ENCODE measurements around the gene ZNF557. TPM values are rescaled to one million over a fixed set of nuclear protein-coding genes. Genes with fewer than 3 reads are reported as not detected.

ZNF557 gene
- total and polyA plus RNA-seq, 8 donors, result 1.3 to 41.4 (median 7.9) TPM

GRCh38 chr19:7104747-7105447 is 35.4 kb downstream of the ZNF557 start:
- no peak for DNase-seq
- no peaks in the 10 kb centered on the region for H3K9me3 ChIP-seq
- H3K27ac ChIP-seq, result no peak overlapping the region
- no peaks in the 10 kb centered on the region for H3K36me3 ChIP-seq
- TF ChIP-seq CTCF (IDR thresholded peaks at IDR 0.05) (no peak), POLR2AphosphoS5 (IDR thresholded peaks at IDR 0.05) (no peak), POLR2A (IDR thresholded peaks at IDR 0.05) (no peak), EP300 (IDR thresholded peaks at IDR 0.05) (no peak)
- intact Hi-C loops (cut with DNase I; ENCODE audit: low total_unique reads), result no loop called here
- H3K4me3 ChIP-seq, result no peak overlapping the region
- peaks cover 13 to 27% (median 18%) of the 10 kb centered on the region in 4 donors for H3K4me1 ChIP-seq
- no peaks in the 10 kb centered on the region for H3K27me3 ChIP-seq

DNA sequence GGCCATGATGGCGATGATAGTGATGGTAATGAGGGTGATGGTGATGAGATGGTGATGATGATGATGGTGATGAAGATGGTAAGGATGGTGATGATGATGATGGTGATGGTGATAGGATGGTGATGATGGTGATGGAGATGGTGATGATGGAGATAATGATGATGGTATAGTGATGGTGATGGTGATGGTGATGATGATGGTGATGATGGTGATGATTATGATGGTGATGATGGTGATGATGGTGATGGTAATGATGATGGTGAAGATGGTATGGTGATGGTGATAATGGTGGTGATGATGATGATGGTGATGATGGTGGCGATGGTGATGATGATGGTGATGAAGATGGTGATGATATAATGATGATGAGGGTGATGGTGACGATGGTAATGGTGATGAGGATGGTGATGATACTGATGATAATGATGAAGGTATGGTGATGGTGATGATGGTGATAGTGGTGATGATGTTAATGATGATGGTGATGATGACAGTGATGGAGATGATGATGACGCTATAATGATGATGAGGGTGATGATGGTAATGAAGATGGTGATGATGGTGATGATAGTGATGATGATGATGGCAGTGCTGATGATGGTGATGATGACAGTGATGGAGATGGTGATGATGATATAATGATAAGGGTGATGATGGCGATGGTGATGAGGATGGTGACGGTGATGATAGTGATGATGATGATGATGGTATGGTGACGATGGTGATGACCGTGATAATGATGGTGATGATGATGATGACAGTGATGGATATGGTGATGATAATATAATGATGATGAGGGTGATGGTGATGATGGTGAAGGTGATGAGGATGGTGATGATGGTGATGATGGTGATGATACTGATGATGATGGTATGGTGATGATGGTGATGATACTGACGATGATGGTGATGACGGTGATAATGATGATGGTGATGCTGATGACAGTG is 37.5 kb downstream of the ZNF557 start:
- Histone ChIP-seq H3K36me3 (no peaks in the 10 kb centered on the region), H3K4me3 (no peak overlapping the region), H3K27me3 (no peaks in the 10 kb centered on the region), H3K9me3 (no peaks in the 10 kb centered on the region), H3K4me1 (peaks cover 0 to 6% (median 4%) of the 10 kb centered on the region in 4 donors), H3K27ac (no peak overlapping the region)
- no peak for TF ChIP-seq POLR2AphosphoS5 (IDR thresholded peaks at IDR 0.05)
- peak in 1 of 4 donors; percentile 79 for TF ChIP-seq POLR2A (IDR thresholded peaks at IDR 0.05)
- no peak for DNase-seq
- 80 to 89% (median 83%) methylated on average over 10 of the region's 10 CpGs for WGBS, 5 donors
- intact Hi-C loops (cut with DNase I; ENCODE audit: low total_unique reads), result no loop called here

- Histone ChIP-seq H3K36me3 (peaks cover 0 to 11% (median 0%) of the 10 kb centered on the region in 4 donors), H3K27me3 (no peaks in the 10 kb centered on the region), H3K4me1 (no peaks in the 10 kb centered on the region), H3K4me3 (no peak overlapping the region), H3K9me3 (no peaks in the 10 kb centered on the region), H3K27ac (no peak overlapping the region)
- peak in 1 of 2 donors; percentile 21 for DNase-seq
- 55 to 75% (median 62%) methylated on average over 7 to 8 of the region's 8 CpGs for WGBS, 5 donors
- TF ChIP-seq POLR2A (IDR thresholded peaks at IDR 0.05) (no peak), EP300 (IDR thresholded peaks at IDR 0.05) (no peak), POLR2AphosphoS5 (IDR thresholded peaks at IDR 0.05) (no peak), CTCF (IDR thresholded peaks at IDR 0.05) (no peak)
- intact Hi-C loops (cut with DNase I; ENCODE audit: low total_unique reads), result no loop called here
These were observed 40.3 kb downstream of the ZNF557 start for GRCh38 chr19:7109678-7110289.

- Histone ChIP-seq H3K4me1 (no peaks in the 10 kb centered on the region), H3K36me3 (peaks cover 10 to 37% (median 27%) of the 10 kb centered on the region in 4 donors), H3K27ac (no peak overlapping the region), H3K9me3 (no peaks in the 10 kb centered on the region), H3K27me3 (no peaks in the 10 kb centered on the region), H3K4me3 (no peak overlapping the region)
- no peak for TF ChIP-seq POLR2AphosphoS5 (IDR thresholded peaks at IDR 0.05)
- no peak for TF ChIP-seq POLR2A (IDR thresholded peaks at IDR 0.05)
- TF ChIP-seq EP300 (IDR thresholded peaks at IDR 0.05), result no peak
- no peak for TF ChIP-seq CTCF (IDR thresholded peaks at IDR 0.05)
- intact Hi-C loops (cut with DNase I; ENCODE audit: low total_unique reads), result no loop called here
- WGBS, 5 donors, result 87 to 91% (median 88%) methylated on average over 4 of the region's 4 CpGs
- no peak for DNase-seq
These were observed 43.2 kb downstream of the ZNF557 start for GRCh38 chr19:7112675-7113074.

All from stomach (tissue), 9 donors.